HFFc6 (cell line): ENCODE results near the gene CEP89. TPM values are rescaled to one million over a fixed set of nuclear protein-coding genes. Genes with fewer than 3 reads are reported as not detected.

Source experiments
- DNase-seq: peaks from one replicate; pipeline ENCODE4 v3.0.0-alpha.2; 2018
- H3K27ac Mint-ChIP-seq: 2 replicates; pipeline ENCODE4 v1.8.0; 2020; ENCODE audit warnings: mild to moderate bottlenecking, mixed read lengths
- H3K27me3 Mint-ChIP-seq: 2 replicates; pipeline ENCODE4 v1.8.0; 2021; ENCODE audit warnings: mild to moderate bottlenecking, moderate library complexity, mixed read lengths; ENCODE audit not compliant: insufficient read depth
- H3K36me3 Mint-ChIP-seq: 2 replicates; pipeline ENCODE4 v1.8.0; 2021; ENCODE audit warnings: low read depth, mixed read lengths
- H3K4me1 Mint-ChIP-seq: 2 replicates; pipeline ENCODE4 v1.8.0; 2020; ENCODE audit warnings: low read depth, mixed read lengths
- H3K4me3 Mint-ChIP-seq: 2 replicates; pipeline ENCODE4 v1.8.0; 2020; ENCODE audit warnings: mild to moderate bottlenecking, moderate library complexity, mixed read lengths
- H3K9me3 Mint-ChIP-seq: 2 replicates; pipeline ENCODE4 v1.8.0; 2020; ENCODE audit warnings: mild to moderate bottlenecking, mixed read lengths
- total RNA-seq, 6 experiments: library from RNA; stranded (reverse); fragmentation: NEBNext Ultra II Directional; extraction: Animal tissue kit (Norgen Biotek cat#: 25700); gene quantifications; 2 replicates in 1 of 6; 3 replicates in 5 of 6; pipeline ENCODE4 v1.2.3, GENCODE V29; 2021
- TF ChIP-seq, protein P1 (sequence below): fragments of 200-600 bp; sonication (generic); IDR thresholded peaks from 2 replicates; pipeline ENCODE4 v1.5.0; 2021; ENCODE audit warnings: antibody characterized with exemption, mild to moderate bottlenecking

CEP89 gene
- total RNA-seq, 6 experiments from 2014 or later = 27.3 to 32.1 (median 30.9) TPM

DNA sequence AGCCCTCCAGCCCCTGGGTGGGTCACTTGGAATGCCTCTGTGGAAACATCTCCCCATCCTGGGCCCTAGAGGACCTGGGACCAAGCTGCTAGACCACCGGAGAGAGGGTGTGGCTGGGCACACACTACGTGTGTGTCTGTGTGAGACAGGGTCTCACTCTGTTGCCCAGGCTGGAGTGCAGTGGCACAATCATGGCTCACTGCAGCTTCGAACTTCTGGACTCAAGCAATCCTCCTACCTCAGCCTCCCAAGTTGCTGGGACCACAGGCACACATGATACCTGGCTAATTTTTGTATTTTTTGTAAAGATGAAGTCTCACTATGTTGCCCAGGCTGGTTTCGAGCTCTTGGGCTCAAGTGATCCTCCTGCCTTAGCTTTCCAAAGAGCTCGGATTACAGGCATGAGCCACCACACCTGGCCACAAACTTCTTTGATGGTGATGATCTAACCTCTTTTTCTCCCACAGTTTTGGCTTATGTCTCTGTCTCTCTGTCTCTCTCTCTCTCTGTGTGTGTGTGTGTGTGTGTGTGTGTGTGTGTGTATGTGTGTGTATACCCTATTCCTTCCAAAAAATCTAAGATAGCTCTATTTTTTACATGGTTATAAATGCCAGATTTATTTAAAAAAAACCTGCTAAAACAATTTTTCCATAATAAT, 70.1 kb downstream of the CEP89 start:
- peaks cover 21% of the 10 kb centered on the region for H3K36me3 Mint-ChIP-seq
- TF ChIP-seq, protein P1, sequence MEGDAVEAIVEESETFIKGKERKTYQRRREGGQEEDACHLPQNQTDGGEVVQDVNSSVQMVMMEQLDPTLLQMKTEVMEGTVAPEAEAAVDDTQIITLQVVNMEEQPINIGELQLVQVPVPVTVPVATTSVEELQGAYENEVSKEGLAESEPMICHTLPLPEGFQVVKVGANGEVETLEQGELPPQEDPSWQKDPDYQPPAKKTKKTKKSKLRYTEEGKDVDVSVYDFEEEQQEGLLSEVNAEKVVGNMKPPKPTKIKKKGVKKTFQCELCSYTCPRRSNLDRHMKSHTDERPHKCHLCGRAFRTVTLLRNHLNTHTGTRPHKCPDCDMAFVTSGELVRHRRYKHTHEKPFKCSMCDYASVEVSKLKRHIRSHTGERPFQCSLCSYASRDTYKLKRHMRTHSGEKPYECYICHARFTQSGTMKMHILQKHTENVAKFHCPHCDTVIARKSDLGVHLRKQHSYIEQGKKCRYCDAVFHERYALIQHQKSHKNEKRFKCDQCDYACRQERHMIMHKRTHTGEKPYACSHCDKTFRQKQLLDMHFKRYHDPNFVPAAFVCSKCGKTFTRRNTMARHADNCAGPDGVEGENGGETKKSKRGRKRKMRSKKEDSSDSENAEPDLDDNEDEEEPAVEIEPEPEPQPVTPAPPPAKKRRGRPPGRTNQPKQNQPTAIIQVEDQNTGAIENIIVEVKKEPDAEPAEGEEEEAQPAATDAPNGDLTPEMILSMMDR = no peak
- DNase-seq = no peak
- H3K9me3 Mint-ChIP-seq = no peaks in the 10 kb centered on the region; the same call in 1 of the 2 replicates
- no peak overlapping the region for H3K27ac Mint-ChIP-seq
- H3K4me3 Mint-ChIP-seq = no peak overlapping the region
- H3K27me3 Mint-ChIP-seq = no peaks in the 10 kb centered on the region
- H3K4me1 Mint-ChIP-seq = peaks cover 8% of the 10 kb centered on the region

- peaks cover 19% of the 10 kb centered on the region for H3K9me3 Mint-ChIP-seq
- no peak overlapping the region for H3K27ac Mint-ChIP-seq
- TF ChIP-seq, protein P1 = no peak
- DNase-seq = peak; percentile 45
- peaks cover 12% of the 10 kb centered on the region for H3K4me1 Mint-ChIP-seq
- no peaks in the 10 kb centered on the region for H3K27me3 Mint-ChIP-seq
- H3K4me3 Mint-ChIP-seq = no peak overlapping the region
- H3K36me3 Mint-ChIP-seq = peaks cover 44% of the 10 kb centered on the region
These were observed 75.1 kb downstream of the CEP89 start for GRCh38 chr19:32896516-32897214.

DNA sequence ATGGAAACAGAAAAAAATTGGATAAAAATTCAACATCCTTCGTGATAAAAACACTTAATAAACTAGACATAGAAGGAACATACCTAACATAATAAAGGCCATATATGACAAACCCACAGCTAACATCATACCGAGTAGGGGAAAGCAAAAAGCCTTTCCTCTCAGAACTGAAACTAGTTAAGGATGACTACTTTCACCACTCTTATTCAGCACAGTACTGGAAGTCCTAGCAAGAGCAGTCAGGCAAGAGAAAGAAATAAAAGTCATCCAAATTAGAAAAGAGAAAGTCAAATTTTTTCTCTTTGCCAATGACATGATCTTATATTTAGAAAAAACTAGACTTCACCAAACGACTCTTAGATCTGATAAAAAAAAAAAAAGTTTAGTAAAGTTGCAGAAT, 76.4 kb downstream of the CEP89 start:
- peaks cover 12% of the 10 kb centered on the region for H3K4me1 Mint-ChIP-seq

GRCh38 chr19:32891609-32892008, 80.1 kb downstream of the CEP89 start:
- Mint-ChIP-seq H3K4me1 (peaks cover 3% of the 10 kb centered on the region), H3K27ac (no peak overlapping the region), H3K27me3 (peaks cover 1% of the 10 kb centered on the region; the same call in 1 of the 2 replicates), H3K9me3 (peaks cover 25% of the 10 kb centered on the region), H3K36me3 (peaks cover 48% of the 10 kb centered on the region), H3K4me3 (no peak overlapping the region)
- no peak for DNase-seq
- TF ChIP-seq, protein P1 = no peak

More for the DNA sequence above, 76.4 kb downstream of the CEP89 start:
- TF ChIP-seq, protein P1 = no peak
- Mint-ChIP-seq H3K36me3 (peaks cover 51% of the 10 kb centered on the region), H3K4me3 (no peak overlapping the region), H3K9me3 (peaks cover 25% of the 10 kb centered on the region), H3K27ac (no peak overlapping the region), H3K27me3 (no peaks in the 10 kb centered on the region)
- no peak for DNase-seq

- peaks cover 48% of the 10 kb centered on the region for H3K36me3 Mint-ChIP-seq
These were observed 80.9 kb downstream of the CEP89 start for GRCh38 chr19:32890841-32891240.

More at GRCh38 chr19:32890841-32891240, 80.9 kb downstream of the CEP89 start:
- H3K27ac Mint-ChIP-seq = no peak overlapping the region
- TF ChIP-seq, protein P1 = no peak
- H3K27me3 Mint-ChIP-seq = peaks cover 1% of the 10 kb centered on the region; the same call in 1 of the 2 replicates
- H3K4me1 Mint-ChIP-seq = no peaks in the 10 kb centered on the region
- H3K4me3 Mint-ChIP-seq = no peak overlapping the region
- no peak for DNase-seq
- H3K9me3 Mint-ChIP-seq = peaks cover 25% of the 10 kb centered on the region
